GM21447 (cell line): ENCODE data around the gene CCDC12.

Experiments
- ATAC-seq: cut with Tn5 transposase; IDR thresholded peaks from one replicate; pipeline ENCODE4 v1.9.1; 2021; ENCODE audit not compliant: unreplicated experiment

The CCDC12 gene

GRCh38 chr3:46976326-46977190, at the start of gene CCDC12:
CCDC12 (minus strand) TSS chr3:46976745; CDS start chr3:46976732, 13 bp downstream.
- peak; percentile 65 for ATAC-seq

DNA sequence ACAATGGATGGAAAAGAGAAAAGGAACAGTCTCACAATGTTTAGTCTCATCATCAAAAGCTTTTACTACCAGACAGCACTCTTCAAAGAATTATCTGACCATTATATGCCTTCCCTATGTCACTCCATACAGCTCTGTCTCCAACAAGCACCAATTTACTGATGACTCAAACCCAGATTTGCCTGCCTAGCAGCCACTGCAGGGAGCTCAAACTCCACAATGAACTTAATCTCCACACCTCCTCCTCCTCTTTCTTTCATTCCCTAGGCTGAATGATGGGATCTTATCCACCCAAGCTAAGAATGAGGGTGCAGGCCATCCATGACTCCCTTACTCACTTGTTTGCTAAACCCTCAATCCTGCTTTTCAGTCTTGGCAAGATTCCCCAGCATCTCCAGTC, 48.4 kb upstream of the CCDC12 start:
- ATAC-seq, result no peak

GRCh38 chr3:47022641-47023071, 46.1 kb upstream of the CCDC12 start:
- no peak for ATAC-seq

- ATAC-seq, result no peak
These were observed 43.8 kb upstream of the CCDC12 start for GRCh38 chr3:47020311-47020710.

GRCh38 chr3:47019201-47019600, 42.7 kb upstream of the CCDC12 start:
- ATAC-seq, result no peak

GRCh38 chr3:47018269-47018611, 41.7 kb upstream of the CCDC12 start:
- ATAC-seq, result no peak

GRCh38 chr3:47017504-47018268, 41.1 kb upstream of the CCDC12 start:
- no peak for ATAC-seq

DNA sequence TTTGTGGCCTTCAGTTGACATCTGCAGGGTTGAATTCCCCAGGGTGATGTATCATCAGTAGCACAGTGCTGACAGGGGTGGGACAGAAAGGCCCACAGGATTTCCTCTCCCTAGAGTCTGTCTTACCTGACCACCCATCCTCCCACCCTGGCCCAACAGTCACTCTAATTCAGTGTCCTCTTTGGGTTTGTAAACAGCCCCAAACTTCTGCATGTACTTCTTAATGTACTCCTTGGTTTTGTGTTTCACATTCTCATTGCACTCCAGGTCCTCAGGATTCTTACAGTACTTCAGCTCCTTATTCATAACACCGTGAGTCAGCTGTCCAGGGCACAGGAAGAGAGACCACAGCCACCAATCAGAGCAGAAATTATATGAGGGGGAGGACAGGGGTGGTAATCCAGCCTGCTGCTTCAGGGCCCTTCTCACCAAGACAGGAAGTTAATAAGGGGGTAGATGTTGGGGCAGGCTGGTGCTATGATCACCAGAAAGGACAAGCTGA, 40.4 kb upstream of the CCDC12 start:
- peak; percentile 53 for ATAC-seq

DNA sequence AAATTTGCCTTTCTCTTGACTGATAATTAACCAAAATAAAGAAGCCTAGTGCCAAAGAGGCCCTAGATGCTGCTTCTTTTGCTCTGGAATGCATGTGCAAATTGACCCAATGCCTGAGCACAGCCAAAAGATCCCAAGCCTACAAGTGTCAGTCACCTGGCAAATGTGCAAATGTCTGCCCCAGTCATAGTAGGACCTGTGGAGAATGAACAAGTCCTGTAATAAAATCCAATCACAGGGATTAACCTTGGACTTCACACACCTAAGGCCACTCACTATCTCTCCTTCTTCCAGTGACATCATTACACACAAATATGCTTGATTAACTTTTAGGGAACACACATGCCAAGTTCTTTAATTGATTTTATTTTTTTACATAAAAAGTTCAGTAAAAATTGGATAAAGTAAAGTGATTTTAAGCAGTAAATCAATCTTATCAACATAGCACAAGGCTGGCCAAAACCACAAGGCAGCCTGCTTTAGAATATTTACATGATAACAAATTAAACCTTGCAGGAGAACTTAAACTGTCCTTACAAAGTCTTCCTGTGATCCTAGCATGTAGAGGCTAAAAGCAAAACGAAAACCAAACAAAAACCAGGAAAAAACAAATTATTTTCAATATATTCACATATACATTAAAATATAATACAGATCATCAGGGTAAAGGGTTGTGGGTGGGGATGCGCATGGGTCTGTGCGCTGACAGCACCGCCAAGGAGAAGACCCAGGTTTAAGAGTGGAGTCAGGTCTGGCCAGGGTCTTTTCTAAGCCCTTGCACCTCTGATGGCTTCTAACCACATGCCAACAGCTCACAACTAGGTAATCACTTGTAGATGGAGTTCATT, 39.8 kb upstream of the CCDC12 start:
- ATAC-seq, result no peak

DNA sequence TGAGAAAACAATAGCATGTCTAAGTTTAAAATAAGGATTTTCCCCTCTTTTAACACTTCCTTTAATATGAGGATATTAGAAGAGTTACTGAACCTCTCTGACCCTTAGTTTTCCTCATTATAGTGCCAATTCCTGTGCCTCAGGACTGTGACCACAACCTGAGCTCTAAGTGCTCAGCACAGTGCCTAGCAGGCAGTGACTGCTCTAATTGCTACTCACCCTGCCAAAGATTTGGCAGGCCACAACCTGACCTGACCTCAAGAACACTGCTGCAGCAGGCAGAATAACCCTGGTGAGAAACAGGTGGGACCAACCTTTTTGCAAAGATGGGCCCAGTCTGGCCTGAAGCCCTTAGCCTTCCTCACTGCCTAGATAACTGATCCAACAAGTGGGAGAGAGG, 38.6 kb upstream of the CCDC12 start:
- ATAC-seq, result no peak

DNA sequence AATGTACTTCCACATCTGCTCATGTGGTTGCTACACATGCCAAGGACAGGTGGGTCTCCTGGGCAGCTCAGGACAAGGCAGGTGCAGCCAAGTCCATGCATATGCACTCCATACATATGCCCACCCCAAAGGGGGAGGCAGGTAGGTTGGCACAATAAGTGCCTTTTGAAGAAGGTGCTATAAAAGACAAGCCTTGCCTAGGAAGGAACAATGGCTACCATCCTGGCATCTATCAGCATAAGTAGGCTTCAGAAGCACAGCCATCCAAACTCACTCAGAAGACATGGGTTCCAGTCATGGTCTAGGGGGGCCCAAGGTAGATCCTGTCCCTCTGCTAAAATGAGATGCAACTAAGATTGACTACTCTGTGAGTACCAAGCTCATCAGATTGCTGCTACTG, 37.5 kb upstream of the CCDC12 start:
- ATAC-seq, result no peak

DNA sequence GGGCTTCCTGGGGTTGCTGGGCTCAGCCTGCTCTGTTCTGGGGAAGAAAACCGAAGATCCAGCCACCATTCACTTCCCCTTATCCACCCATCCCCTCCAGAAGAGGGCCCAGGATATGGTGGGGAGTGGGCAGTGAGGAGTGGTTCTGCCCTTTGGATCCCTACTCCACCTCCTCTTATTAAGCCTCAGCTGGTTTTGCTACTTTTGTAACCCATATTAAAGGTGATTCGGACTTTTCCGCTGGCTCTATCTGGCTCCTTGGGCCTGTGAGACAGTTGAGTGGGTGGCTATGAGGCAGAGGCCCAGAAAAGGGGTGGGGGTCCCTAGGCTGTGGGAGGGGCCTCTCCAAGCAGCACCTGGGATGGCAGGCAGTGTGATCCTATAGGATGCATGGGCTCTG, 36.7 kb upstream of the CCDC12 start:
- ATAC-seq, result no peak

DNA sequence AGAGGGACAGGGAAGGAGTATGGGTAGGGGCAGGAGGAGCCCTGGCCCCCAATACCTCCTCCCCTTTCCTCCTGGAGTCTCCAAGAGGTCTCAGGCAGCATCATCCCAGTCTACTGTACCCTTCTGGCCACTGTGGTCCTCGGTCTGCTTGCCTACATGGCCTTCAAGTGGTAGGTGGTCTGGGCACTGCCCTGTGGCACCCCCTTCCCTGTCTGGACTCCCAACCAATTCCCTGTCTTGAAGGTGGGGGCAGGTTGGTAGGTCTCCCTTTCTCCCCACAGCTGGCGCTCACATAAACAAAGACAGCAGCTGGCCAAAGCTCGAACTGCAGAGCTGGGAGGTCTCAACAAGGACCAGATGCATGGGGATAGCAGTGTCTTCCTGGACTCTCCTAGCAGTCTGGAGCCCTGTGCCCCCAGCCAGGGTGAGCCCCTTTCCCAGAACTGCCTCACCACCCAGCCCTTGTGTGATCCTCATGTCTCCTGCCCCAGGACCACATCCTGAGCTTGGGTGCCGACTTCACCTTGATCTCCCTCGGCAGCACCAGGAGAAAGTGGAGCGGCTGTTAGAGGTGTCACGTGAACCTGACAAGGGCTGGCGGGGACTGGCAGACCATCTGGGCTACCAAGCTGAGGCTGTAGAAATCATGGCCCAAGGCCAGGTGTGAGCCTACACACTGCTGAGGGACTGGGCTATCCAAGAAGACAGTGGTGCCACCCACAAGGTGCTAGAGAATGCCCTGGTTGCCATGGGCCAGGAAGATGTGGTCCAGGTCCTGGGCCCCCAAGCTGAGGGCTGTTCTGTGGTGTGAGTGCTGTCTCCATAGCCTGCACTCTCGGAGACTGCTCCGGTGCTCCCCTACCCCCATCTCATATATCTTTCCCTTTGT, 36.0 kb upstream of the CCDC12 start:
- no peak for ATAC-seq

GRCh38 chr3:47011371-47011770, 34.8 kb upstream of the CCDC12 start:
- ATAC-seq, result no peak

- no peak for ATAC-seq
These were observed 34.4 kb upstream of the CCDC12 start for GRCh38 chr3:47010910-47011309.

DNA sequence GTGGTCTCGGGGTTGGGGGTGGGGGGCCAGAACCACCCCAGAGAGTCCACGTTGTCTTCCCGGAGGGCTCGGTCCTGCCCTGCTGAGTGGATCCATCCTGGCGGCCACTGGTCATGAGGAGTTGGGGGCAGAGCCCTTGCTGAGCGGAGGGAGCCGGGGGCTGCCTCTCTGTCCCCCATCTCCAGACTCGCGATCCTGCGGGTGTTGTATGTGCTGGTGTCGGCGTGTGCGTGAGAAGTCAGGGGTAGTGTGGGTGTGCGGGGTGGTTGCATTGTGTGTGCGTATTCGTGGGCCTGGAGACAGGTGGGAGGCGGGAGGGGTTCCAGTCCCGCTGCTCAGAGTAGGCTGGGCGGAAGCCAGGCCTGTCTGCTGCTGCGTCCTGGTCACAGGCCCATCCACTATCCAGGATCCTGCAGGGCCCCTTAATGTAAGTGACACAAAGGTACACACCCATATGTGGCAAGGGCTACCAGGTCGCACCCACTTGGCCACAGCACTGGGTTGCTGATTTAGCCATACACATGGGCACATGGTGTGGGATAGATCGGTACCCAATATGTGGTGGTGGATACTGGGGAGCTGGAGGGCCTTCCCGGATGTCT, 33.7 kb upstream of the CCDC12 start:
- no peak for ATAC-seq

- peak; percentile 70 for ATAC-seq
These were observed 32.9 kb upstream of the CCDC12 start for GRCh38 chr3:47009225-47010110.

- ATAC-seq, result no peak
These were observed 32.3 kb upstream of the CCDC12 start for GRCh38 chr3:47008851-47009224.
